RWPE2 (cell line): ENCODE measurements around the gene DDX1.
"Not testable (repeated sequence)": the region's sequence is repeated elsewhere in the genome, so short reads cannot be mapped to it uniquely, and the experiment has no call there.

Experiments used
- ATAC-seq: fragments of 200-7000 bp; cut with Tn5 transposase; 3 replicates; pipeline ENCODE4 v1.9.1; 2021; ENCODE audit warnings: low read depth
- DNase-seq: peaks from one replicate; pipeline ENCODE4 v3.0.0-alpha.2; 2020; ENCODE audit warnings: low spot score
- H3K27ac ChIP-seq: fragments of 450-650 bp; 2 replicates; pipeline ENCODE4 v1.5.1; 2017; ENCODE audit warnings: mild to moderate bottlenecking; ENCODE audit not compliant: poor library complexity, severe bottlenecking
- H3K27me3 ChIP-seq: fragments of 250-450 bp; sonication (Bioruptor Pico); 2 replicates; pipeline ENCODE4 v1.5.1; 2021; ENCODE audit warnings: mild to moderate bottlenecking, moderate library complexity; ENCODE audit not compliant: insufficient read depth, poor library complexity, severe bottlenecking
- H3K36me3 ChIP-seq: fragments of 250-450 bp; sonication (Bioruptor Pico); 2 replicates; pipeline ENCODE4 v1.5.1; 2020; ENCODE audit warnings: low read depth, mild to moderate bottlenecking, moderate library complexity
- H3K4me1 ChIP-seq: fragments of 250-450 bp; sonication (Bioruptor Pico); 2 replicates; pipeline ENCODE4 v1.5.1; 2021; ENCODE audit warnings: mild to moderate bottlenecking, moderate library complexity; ENCODE audit not compliant: insufficient read depth, poor library complexity, severe bottlenecking
- H3K4me3 ChIP-seq: fragments of 250-450 bp; sonication (Bioruptor Pico); 2 replicates; pipeline ENCODE4 v1.5.1; 2021; ENCODE audit warnings: mild to moderate bottlenecking, moderate library complexity; ENCODE audit not compliant: severe bottlenecking
- H3K9me3 ChIP-seq: fragments of 250-450 bp; sonication (Bioruptor Pico); 2 replicates; pipeline ENCODE4 v1.5.1; 2021; ENCODE audit warnings: mild to moderate bottlenecking, moderate library complexity; ENCODE audit not compliant: severe bottlenecking
- TF ChIP-seq, protein P1 (sequence below): fragments of 450-650 bp; IDR thresholded peaks from one replicate; pipeline ENCODE4 v1.5.1; 2017; ENCODE audit warnings: mild to moderate bottlenecking, moderate library complexity; ENCODE audit not compliant: poor library complexity, severe bottlenecking

Gene DDX1

DNA sequence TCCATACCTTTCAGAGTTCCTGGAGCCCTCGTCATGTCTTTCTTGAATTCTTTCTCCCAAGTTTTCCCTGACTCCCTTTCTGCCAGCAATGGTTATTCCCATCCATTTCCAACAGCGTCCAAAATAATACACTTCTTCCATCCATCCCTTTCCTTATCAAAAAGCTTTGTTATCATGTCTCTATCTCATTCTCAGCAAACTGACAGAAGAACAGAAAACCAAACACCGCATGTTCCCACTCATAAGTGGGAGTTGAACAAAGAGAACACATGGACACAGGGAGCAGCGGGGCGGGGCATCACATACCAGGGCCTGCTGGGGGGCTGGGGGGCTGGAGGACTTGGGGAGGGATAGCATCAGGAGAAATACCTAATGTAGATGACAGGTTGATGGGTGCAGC is 86.7 kb downstream of the DDX1 start:
- no peaks in the 10 kb centered on the region for H3K36me3 ChIP-seq
- no peaks in the 10 kb centered on the region for H3K27me3 ChIP-seq
- H3K9me3 ChIP-seq, result no peaks in the 10 kb centered on the region
- ATAC-seq, result no peak
- H3K4me1 ChIP-seq, result peaks cover 10% of the 10 kb centered on the region
- TF ChIP-seq, protein P1, sequence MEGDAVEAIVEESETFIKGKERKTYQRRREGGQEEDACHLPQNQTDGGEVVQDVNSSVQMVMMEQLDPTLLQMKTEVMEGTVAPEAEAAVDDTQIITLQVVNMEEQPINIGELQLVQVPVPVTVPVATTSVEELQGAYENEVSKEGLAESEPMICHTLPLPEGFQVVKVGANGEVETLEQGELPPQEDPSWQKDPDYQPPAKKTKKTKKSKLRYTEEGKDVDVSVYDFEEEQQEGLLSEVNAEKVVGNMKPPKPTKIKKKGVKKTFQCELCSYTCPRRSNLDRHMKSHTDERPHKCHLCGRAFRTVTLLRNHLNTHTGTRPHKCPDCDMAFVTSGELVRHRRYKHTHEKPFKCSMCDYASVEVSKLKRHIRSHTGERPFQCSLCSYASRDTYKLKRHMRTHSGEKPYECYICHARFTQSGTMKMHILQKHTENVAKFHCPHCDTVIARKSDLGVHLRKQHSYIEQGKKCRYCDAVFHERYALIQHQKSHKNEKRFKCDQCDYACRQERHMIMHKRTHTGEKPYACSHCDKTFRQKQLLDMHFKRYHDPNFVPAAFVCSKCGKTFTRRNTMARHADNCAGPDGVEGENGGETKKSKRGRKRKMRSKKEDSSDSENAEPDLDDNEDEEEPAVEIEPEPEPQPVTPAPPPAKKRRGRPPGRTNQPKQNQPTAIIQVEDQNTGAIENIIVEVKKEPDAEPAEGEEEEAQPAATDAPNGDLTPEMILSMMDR, result no peak
- no peak for DNase-seq
- H3K4me3 ChIP-seq, result no peak overlapping the region
- H3K27ac ChIP-seq, result no peak overlapping the region

DNA sequence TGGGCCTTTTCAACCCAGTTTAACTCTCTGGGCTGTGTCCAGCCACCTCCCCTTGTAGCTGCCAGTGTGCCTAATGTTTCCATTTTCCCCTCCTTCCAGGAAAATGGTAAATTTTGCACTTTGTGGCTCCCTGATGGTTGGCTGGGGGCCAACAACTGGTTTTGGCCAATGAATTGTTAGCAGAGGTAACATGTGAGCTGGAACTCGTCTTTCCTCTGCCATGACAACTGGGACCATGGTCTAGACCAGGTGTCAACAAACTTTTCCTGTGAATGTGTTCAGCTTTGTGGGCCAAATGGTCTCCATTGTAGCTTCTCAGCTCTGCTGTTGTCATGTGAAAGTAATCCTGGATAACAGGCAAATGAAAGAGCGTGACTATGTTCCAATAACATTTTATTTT is 87.2 kb downstream of the DDX1 start:
- H3K9me3 ChIP-seq, result no peaks in the 10 kb centered on the region
- ATAC-seq (no peak), DNase-seq (no peak)
- TF ChIP-seq, protein P1, result no peak
- H3K27ac ChIP-seq, result no peak overlapping the region
- no peak overlapping the region for H3K4me3 ChIP-seq
- no peaks in the 10 kb centered on the region for H3K27me3 ChIP-seq
- peaks cover 10% of the 10 kb centered on the region for H3K4me1 ChIP-seq
- no peaks in the 10 kb centered on the region for H3K36me3 ChIP-seq

DNA sequence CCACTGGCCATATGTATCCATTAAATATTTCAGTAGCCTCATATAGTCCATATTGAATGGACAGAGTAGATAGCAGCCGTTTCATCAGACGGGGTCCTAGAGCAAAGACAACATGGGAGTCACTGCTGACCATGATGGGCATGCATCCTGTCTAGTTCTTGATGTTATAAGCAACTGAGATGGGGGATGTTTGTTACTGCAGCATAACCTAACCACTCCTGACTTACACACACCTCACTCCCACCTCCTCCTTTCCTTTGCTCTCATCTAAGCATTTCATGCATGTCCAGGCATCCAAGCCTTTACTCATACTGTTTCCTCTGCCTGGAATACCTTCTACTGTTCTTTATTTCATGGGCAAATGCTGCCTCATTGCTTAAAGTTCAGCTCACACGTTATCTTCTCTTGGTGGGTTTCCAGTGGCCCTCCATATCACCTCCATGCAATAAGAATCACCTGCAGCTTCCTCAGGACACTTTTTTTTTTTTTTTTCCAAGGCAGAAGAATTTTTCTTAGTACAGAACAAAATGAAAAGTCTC is 87.8 kb downstream of the DDX1 start:
- Histone ChIP-seq H3K9me3 (no peaks in the 10 kb centered on the region), H3K27me3 (no peaks in the 10 kb centered on the region), H3K36me3 (no peaks in the 10 kb centered on the region), H3K4me1 (peaks cover 6% of the 10 kb centered on the region), H3K4me3 (no peak overlapping the region), H3K27ac (no peak overlapping the region)
- TF ChIP-seq, protein P1, result no peak
- ATAC-seq (no peak), DNase-seq (no peak)

DNA sequence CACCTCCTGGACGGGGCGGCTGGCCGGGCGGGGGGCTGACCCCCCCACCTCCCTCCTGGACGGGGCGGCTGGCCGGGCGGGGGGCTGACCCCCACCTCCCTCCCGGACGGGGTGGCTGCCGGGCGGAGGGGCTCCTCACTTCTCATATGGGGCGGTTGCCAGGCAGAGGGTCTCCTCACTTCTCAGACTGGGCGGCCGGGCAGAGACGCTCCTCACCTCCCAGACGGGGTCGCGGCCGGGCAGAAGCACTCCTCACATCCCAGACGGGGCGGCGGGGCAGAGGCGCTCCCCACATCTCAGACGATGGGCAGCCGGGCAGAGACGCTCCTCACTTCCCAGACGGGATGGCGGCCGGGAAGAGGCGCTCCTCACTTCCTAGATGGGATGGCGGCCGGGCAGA is 88.5 kb downstream of the DDX1 start:
- H3K36me3 ChIP-seq, ATAC-seq, H3K4me3 ChIP-seq, DNase-seq, H3K27me3 ChIP-seq, H3K9me3 ChIP-seq, H3K4me1 ChIP-seq, H3K27ac ChIP-seq: not testable (repeated sequence)
